Hepatocyte (in vitro differentiated cells): Measurements from ENCODE around the gene XAF1. TPM values are rescaled to one million over a fixed set of nuclear protein-coding genes. Genes with fewer than 3 reads are reported as not detected.
A peak's percentile ranks its signal among the peaks of the same experiment; 100 is the strongest.

Source experiments
- DNase-seq: peaks from one replicate; pipeline ENCODE4 v3.0.0-alpha.2; 2016; ENCODE audit warnings: low spot score
- H2AFZ ChIP-seq: fragments of 200-600 bp; sonication (generic); 2 replicates; pipeline ENCODE4 v1.6.0; 2016; ENCODE audit warnings: antibody characterized with exemption, mild to moderate bottlenecking
- H3K27ac ChIP-seq: fragments of 200-600 bp; sonication (generic); 2 replicates; pipeline ENCODE4 v1.5.1; 2016; ENCODE audit warnings: mild to moderate bottlenecking
- H3K27me3 ChIP-seq: fragments of 200-600 bp; sonication (generic); 2 replicates; pipeline ENCODE4 v1.6.1; 2016
- H3K36me3 ChIP-seq: fragments of 200-600 bp; sonication (generic); replicated peaks from 2 replicates; pipeline ENCODE4 v1.5.1; 2016; ENCODE audit warnings: low read depth; ENCODE audit not compliant: insufficient read depth
- H3K4me1 ChIP-seq: fragments of 200-600 bp; sonication (generic); 2 replicates; pipeline ENCODE4 v1.5.1; 2016; ENCODE audit warnings: mild to moderate bottlenecking, moderate library complexity; ENCODE audit not compliant: insufficient read depth
- H3K4me2 ChIP-seq: fragments of 200-600 bp; sonication (generic); 2 replicates; pipeline ENCODE4 v1.6.0; 2016
- H3K4me3 ChIP-seq: fragments of 200-600 bp; sonication (generic); 2 replicates; pipeline ENCODE4 v1.5.1; 2016; ENCODE audit warnings: mild to moderate bottlenecking
- H3K79me2 ChIP-seq: fragments of 200-600 bp; sonication (generic); 2 replicates; pipeline ENCODE4 v1.6.0; 2017; ENCODE audit warnings: mild to moderate bottlenecking
- H3K9me2 ChIP-seq: fragments of 200-600 bp; sonication (generic); replicated peaks from 2 replicates; pipeline ENCODE4 v1.6.0; 2017; ENCODE audit warnings: mild to moderate bottlenecking; ENCODE audit not compliant: insufficient read depth
- H3K9me3 ChIP-seq: fragments of 200-600 bp; sonication (generic); 2 replicates; pipeline ENCODE4 v1.5.1; 2016; ENCODE audit warnings: low read depth, mild to moderate bottlenecking
- H4K20me1 ChIP-seq: fragments of 200-600 bp; sonication (generic); 2 replicates; pipeline ENCODE4 v1.6.0; 2016; ENCODE audit warnings: mild to moderate bottlenecking; ENCODE audit not compliant: insufficient read depth, poor library complexity, severe bottlenecking
- CTCF ChIP-seq: fragments of 200-600 bp; sonication (generic); IDR thresholded peaks from 2 replicates; pipeline ENCODE4 v1.5.1; 2016; ENCODE audit warnings: antibody characterized with exemption, mild to moderate bottlenecking; ENCODE audit not compliant: poor library complexity
- EZH2 ChIP-seq: fragments of 200-600 bp; sonication (generic); IDR thresholded peaks from 2 replicates; pipeline ENCODE4 v1.6.1; 2016; ENCODE audit warnings: antibody characterized with exemption, mild to moderate bottlenecking, borderline replicate concordance
- EZH2phosphoT487 ChIP-seq: fragments of 200-600 bp; sonication (generic); IDR thresholded peaks from one replicate; pipeline ENCODE4 v1.6.1; 2018; ENCODE audit warnings: antibody characterized with exemption, mild to moderate bottlenecking, low read depth, moderate library complexity; ENCODE audit not compliant: unreplicated experiment, severe bottlenecking
- WGBS: methylation state at CpG from one replicate; pipeline ENCODE4 v1.1.6; 2016; ENCODE audit warnings: low lambda C conversion rate; ENCODE audit errors: missing lambda C conversion rate; 5-methylcytosine and 5-hydroxymethylcytosine counted together
- polyA plus RNA-seq: library from polyadenylated mRNA; unstranded; fragments of >200 nt; fragmentation: Nextera tagmentation; extraction: Ambion mirVana; gene quantifications from 2 replicates; pipeline ENCODE4 v1.2.1, GENCODE V29; 2016
- total RNA-seq: library from RNA; depleted of rRNA; stranded (reverse); fragments of >200 nt; gene quantifications from 2 replicates; pipeline ENCODE4 v1.2.3, GENCODE V29; 2014

XAF1 gene
- 3.3 and 4.1 TPM in 2 replicates for total RNA-seq
- 1.2 and 1.9 TPM in 2 replicates for polyA plus RNA-seq

GRCh38 chr17:6755731-6756184, at the start of gene XAF1:
TSS of gene XAF1 (plus strand) at chr17:6756046. CDS start at chr17:6756079, 33 bp downstream.
- peak within 1 kb of the TSS; percentile 63 for H2AFZ ChIP-seq
- no peaks in the 10 kb centered on the region for H3K79me2 ChIP-seq
- H3K4me1 ChIP-seq = peaks cover 11% of the 10 kb centered on the region
- no peaks in the 10 kb centered on the region for H3K9me2 ChIP-seq
- H3K9me3 ChIP-seq = no peaks in the 10 kb centered on the region
- no peaks in the 10 kb centered on the region for H3K27me3 ChIP-seq
- TF ChIP-seq CTCF = no peak
- TF ChIP-seq EZH2phosphoT487 = no peak
- TF ChIP-seq EZH2 = no peak
- H4K20me1 ChIP-seq = no peaks in the 10 kb centered on the region
- 65% methylated on average over 14 of the region's 14 CpGs for WGBS
- peak within 1 kb of the TSS; percentile 65 for H3K4me2 ChIP-seq
- peak within 1 kb of the TSS; percentile 68 for H3K27ac ChIP-seq
- no peak within 1 kb of the TSS for H3K4me3 ChIP-seq
- no peak for DNase-seq
- no peaks in the 10 kb centered on the region for H3K36me3 ChIP-seq

- Histone ChIP-seq H3K9me2 (no peaks in the 10 kb centered on the region), H2AFZ (no peak overlapping the region), H3K79me2 (no peaks in the 10 kb centered on the region), H3K36me3 (no peaks in the 10 kb centered on the region), H3K4me1 (no peaks in the 10 kb centered on the region), H3K27me3 (no peaks in the 10 kb centered on the region), H3K4me3 (no peak overlapping the region), H3K27ac (no peak overlapping the region), H3K9me3 (no peaks in the 10 kb centered on the region), H3K4me2 (no peak overlapping the region), H4K20me1 (no peaks in the 10 kb centered on the region)
- no peak for DNase-seq
- WGBS = 91% methylated on average over 14 of the region's 14 CpGs
- TF ChIP-seq EZH2 = no peak
- TF ChIP-seq CTCF = no peak
- no peak for TF ChIP-seq EZH2phosphoT487
These were observed 49.3 kb upstream of the XAF1 start for GRCh38 chr17:6706499-6706898.

- Histone ChIP-seq H3K79me2 (no peaks in the 10 kb centered on the region), H3K4me2 (no peak overlapping the region), H3K36me3 (no peaks in the 10 kb centered on the region), H3K27ac (no peak overlapping the region), H3K4me1 (no peaks in the 10 kb centered on the region), H3K9me2 (no peaks in the 10 kb centered on the region), H4K20me1 (no peaks in the 10 kb centered on the region), H3K9me3 (no peaks in the 10 kb centered on the region), H2AFZ (no peak overlapping the region), H3K4me3 (no peak overlapping the region), H3K27me3 (no peaks in the 10 kb centered on the region)
- no peak for TF ChIP-seq CTCF
- TF ChIP-seq EZH2phosphoT487 = no peak
- no peak for TF ChIP-seq EZH2
- WGBS = 82% methylated on average over 8 of the region's 8 CpGs
- no peak for DNase-seq
These were observed 48.9 kb upstream of the XAF1 start for GRCh38 chr17:6706996-6707395.
